HG03175 (cell line): ENCODE results near the gene GAS7.

Source experiments
- ATAC-seq: cut with Tn5 transposase; IDR thresholded peaks from one replicate; pipeline ENCODE4 v1.9.1; 2021; ENCODE audit warnings: mild to moderate bottlenecking, moderate library complexity; ENCODE audit not compliant: unreplicated experiment

Gene GAS7

GRCh38 chr17:10172241-10172741 is 26.1 kb downstream of the GAS7 start:
- ATAC-seq = peak; percentile 77

DNA sequence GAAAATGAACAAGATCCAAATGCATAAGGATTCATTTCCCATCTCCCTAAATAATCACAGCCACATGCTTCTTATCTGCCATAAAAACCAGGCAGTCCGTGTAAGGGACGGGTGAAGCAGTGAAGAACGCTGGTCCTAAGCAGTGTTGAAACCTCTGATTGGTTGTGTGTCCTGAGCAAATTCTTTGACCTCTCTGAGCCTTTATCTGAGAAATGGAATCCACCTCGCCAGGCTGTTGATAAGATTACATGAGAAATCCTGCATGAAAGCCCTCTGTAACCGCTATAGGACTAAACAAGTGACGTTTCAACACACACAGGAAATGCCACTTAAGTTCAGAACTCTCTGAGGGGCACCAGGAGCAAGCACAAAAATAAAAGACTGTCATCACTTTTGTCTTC is 26.8 kb downstream of the GAS7 start:
- no peak for ATAC-seq

DNA sequence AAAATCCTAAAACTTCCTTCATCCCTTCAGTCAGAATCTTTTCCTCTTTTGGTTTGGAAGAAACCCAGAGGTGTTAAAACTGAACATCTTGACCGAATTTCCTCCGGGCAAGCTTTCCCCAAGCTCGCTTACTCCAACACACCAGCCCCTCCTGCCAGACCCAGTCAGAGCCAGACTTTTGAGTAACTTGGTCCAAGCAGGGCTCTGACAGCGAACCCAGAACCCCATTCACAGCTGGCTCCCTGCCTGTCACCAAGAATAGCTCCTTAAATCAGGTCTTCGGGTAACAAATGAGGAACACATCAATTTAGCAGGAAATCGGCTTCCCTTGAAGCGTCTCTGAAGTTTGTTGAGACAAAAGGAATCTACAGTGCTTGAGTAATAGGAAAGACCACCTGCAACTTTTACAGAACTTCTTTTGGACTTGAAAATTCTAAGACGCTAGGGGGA is 27.3 kb downstream of the GAS7 start:
- ATAC-seq = no peak

- ATAC-seq = no peak
Measured at GRCh38 chr17:10170233-10170632, 28.2 kb downstream of the GAS7 start.

DNA sequence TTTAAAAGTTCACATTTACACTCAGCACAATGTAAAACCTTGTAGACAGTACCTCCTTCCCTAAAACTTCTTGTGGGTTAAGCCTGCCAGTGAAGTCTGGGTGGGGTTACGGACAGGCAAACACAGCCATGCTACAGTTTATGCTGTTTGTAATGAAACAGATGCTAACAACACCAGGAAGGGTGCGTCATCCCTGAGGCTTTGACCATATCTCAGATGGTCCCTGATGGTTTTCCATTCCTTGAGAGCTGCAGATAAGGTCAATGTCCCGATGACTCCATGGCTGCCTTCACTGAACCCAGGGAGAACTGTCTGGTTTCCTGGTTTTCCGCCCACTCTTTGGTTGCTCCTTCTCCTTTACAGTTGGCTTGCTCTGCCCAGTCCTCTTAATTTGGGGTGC is 29.1 kb downstream of the GAS7 start:
- ATAC-seq = no peak

GRCh38 chr17:10166176-10166935 is 32.0 kb downstream of the GAS7 start:
- no peak for ATAC-seq

GRCh38 chr17:10162096-10162495 is 36.3 kb downstream of the GAS7 start:
- ATAC-seq = no peak

DNA sequence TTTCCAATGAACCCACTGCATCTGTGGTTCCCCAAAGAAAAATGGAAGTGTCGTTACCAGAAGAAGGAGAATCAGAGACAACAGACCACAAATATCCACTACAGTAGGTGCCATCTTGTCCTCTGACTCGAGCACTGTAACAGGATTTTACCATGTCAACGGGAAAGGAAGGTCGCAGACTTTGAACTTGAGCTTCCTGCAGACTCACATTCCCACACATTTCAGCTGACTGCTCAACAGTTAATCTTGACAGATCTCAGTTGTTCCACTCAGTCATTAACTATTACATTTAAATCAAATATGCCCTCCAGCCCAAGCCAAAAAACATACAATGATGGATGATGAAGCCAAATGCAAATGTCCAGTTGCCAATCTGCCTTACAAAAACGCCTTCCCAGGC is 37.0 kb downstream of the GAS7 start:
- no peak for ATAC-seq

GRCh38 chr17:10156948-10157607 is 41.3 kb downstream of the GAS7 start:
- peak; percentile 77 for ATAC-seq

DNA sequence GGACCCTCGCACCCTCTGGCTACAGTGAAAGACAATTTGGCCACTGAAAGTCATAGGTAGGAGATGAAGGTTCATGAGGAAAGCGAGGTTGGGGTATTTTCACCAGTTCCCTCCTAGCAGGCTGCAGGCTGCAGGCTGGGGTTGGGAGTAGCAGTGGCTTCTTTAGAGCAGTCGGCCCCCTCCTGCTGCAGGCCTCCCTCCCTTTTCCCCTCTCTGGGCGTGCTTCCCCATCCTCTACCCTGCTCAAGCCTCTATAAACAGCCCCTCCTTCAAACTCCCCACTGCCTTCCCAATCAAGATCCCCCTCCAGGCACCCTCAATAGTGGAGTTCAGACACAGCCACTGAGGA is 41.8 kb downstream of the GAS7 start:
- ATAC-seq = no peak

- ATAC-seq = no peak
Measured at GRCh38 chr17:10156077-10156435, 42.4 kb downstream of the GAS7 start.

DNA sequence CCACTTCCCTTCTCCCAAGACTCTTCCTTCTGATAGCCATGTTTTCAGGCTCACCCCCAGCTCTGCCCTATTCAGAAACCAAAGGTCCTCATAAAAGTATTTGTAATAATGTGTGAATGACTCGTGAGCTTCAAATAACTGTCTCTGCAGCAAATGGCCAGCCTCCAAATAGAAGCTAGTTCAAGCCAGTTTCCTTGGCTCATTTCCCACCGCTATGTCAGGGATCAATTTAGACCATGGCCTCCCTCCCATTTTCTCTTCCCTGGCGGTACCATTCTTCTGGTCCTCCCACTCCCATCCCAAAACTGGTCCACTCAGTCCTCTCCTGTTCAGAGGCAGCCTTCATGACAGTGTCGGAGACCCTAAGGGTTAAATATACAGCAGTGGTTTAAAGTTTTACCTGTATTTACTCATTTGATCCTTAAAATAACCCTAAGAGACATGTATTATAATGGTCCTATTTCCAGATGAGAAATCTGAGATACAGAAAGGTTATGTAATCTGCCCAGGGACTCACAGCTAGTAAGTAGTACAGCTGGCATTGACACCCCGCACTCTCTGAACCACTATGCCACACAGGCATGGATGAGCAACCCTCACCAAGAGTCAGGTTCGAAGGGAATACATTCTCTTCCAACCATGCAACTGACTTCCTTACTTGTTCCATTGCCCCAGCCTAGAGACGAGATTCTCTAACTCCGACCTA is 42.9 kb downstream of the GAS7 start:
- ATAC-seq = no peak

- ATAC-seq = peak; percentile 40
Measured at GRCh38 chr17:10151667-10152496, 46.5 kb downstream of the GAS7 start.

DNA sequence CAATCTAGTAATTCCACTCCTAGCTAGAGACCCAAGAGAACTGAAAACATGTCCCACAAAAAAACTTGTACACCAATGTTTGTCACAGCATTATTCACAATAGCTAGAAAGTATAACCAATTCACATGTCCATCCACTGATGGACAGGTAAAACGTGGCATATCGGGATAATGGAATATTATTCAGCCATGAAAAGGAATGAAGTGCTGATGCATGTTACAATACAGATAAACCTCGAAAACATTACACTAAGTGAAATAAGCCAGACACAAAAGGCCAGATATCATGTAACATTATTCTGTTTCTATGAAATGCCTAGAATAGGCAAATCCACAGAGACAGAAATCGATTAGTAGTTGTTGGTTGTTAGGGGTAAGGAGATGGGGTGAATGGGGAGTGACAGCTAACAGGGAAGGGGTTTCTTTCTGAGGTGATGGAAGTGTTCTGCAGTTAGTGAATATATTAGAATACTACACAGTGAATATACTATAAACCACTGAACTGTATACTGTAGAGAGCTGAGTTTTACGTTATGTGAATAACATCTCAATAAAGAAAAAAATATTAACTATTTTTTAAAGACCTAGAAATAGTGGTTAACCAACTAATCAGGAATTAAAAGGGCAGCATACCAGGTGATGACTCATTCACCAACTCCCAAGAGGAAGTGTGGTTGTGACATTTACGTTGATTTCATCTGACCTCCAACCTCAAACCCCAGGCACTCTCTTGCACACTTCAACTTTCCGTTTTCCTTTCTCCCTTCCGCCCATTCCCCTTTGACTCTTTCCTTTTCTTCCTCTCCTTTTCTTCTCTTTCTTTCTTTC is 48.6 kb downstream of the GAS7 start:
- ATAC-seq = peak; percentile 69

- no peak for ATAC-seq
Measured at GRCh38 chr17:10147761-10148415, 50.5 kb downstream of the GAS7 start.

GRCh38 chr17:10147040-10147439 is 51.4 kb downstream of the GAS7 start:
- no peak for ATAC-seq

DNA sequence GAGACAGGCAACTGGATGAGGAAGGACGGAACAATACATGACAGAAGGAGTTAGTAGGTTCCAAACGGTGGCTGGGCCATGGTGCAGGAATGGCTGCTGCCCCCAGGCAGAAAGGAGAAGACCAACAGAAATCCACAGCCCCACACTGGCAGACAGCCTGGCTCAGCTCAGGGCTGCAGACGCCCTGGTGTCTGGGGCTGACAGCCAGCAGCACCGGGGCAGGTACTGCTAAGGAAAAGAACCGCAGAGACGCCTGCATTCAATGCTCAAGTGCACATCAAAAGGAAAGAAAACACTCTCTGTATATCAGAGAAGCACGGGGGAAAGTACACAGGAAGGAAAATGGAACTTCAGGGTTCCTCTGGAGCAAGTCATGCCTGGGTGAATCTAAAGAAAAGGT is 53.4 kb downstream of the GAS7 start:
- ATAC-seq = no peak

DNA sequence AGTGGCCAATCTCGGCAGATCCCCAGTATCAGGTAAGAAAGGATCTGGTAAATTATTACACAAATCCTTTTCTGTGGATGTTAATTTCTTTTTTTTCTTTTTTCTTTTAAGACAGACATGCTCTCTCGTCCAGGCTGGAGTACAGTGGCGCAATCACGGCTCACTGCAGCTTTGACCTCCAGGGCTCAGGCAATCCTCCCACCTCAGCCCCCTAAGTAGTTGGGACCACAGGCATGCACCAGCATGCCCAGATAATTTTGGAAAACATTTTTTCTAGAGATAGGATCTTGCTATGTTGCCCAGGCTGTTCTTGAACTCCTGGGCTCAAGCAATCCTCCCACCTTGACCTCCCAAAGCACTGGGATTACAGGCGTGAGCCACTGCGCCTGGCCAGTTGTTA is 54.0 kb downstream of the GAS7 start:
- ATAC-seq = no peak

- ATAC-seq = no peak
Measured at GRCh38 chr17:10141436-10141835, 57.0 kb downstream of the GAS7 start.

DNA sequence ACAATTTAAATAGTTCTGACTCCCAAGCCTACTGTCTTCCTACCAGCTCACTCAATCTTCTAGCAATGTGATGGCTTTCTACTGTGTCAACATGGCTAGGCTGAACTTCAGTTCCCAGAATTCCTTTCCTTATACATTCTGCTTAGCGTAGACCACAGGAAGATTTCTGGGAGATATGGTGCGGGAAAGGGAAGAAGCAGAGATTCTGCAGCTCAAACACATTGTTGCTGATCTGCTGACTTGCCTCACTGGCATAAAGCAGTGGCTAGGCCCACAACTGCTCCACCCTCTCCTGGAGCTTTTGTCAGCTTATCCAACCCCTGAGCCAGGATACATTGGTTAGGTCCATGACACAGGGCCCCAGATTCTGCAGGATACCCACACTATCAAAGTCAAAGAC is 58.8 kb downstream of the GAS7 start:
- ATAC-seq = no peak
